ENCODE data around the gene RPS24. TPM values are rescaled to one million over a fixed set of nuclear protein-coding genes. Genes with fewer than 3 reads are reported as not detected.
"Not testable (repeated sequence)": the region's sequence is repeated elsewhere in the genome, so short reads cannot be mapped to it uniquely, and the experiment has no call there.

RPS24 gene
- total RNA-seq, 2 donors from 2014 or later = 929 to 1,505 TPM

DNA sequence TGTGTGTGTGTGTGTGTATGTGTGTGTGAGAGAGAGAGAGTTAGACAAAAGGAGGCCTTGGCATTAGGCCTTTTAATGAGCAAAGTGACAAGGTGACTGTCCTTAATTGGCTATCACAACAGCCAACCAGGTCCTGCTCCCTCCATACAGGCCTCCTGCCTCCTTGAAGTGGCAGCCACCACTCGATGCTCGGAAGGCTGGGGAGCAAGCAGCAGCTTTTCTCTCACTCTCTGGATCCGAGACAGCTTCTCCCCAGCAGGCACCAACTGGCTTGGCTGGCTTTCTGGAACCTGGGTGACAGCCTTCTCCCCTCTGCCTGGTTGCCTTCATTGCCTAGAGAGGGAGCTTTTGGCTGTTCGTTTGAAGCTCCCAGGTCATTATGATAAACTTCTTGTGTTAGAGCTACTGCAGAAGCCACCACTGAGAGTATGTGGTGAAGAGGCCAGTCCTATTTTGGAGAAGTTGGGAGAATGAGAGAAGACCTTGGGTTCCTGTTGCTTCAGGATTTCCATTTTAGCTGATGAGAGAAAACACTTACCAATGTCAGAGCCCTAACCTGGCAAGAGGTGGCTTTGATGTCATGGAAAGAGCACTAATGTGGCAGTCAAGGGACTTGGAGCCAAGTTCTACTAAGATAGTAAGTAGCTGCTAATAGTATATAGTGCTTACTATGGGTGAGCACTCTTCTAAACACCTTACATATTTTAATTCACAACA is 37.6 kb downstream of the RPS24 start:
- Mint-ChIP-seq H3K4me3 (no peak overlapping the region), H3K27me3 (no peaks in the 10 kb centered on the region), H3K36me3 (peaks cover 6% of the 10 kb centered on the region), H3K27ac (no peak overlapping the region), H3K9me3 (peaks cover 4% of the 10 kb centered on the region), H3K4me1 (ENCODE audit: low read depth in 2 of 2) (peaks cover 3 to 5% of the 10 kb centered on the region in 2 donors)
- ATAC-seq (no peak), DNase-seq (ENCODE audit: low spot score) (no peak)

DNA sequence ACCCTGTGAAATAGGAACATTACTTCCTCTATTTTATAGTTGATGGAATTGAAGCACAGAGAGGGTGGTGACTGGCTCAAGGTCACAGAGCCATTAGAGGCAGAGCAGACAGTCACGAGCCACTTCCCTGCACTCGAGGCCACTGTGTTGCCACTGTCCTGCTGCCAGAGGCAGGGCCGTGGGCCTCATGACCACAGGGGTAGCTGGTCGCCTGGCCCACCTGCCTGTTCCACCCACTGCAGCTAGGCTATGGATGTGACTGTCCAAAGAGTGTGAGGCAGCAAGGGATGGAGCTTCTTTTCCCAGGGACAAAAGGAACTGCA is 38.2 kb downstream of the RPS24 start:
- Mint-ChIP-seq H3K27ac (no peak overlapping the region), H3K27me3 (no peaks in the 10 kb centered on the region), H3K4me1 (ENCODE audit: low read depth in 2 of 2) (peaks cover 2 to 3% of the 10 kb centered on the region in 2 donors), H3K9me3 (peaks cover 4% of the 10 kb centered on the region), H3K4me3 (no peak overlapping the region), H3K36me3 (peaks cover 6% of the 10 kb centered on the region)
- no peak for DNase-seq (ENCODE audit: low spot score)
- ATAC-seq = peak in 1 of 2 donors; percentile 45

DNA sequence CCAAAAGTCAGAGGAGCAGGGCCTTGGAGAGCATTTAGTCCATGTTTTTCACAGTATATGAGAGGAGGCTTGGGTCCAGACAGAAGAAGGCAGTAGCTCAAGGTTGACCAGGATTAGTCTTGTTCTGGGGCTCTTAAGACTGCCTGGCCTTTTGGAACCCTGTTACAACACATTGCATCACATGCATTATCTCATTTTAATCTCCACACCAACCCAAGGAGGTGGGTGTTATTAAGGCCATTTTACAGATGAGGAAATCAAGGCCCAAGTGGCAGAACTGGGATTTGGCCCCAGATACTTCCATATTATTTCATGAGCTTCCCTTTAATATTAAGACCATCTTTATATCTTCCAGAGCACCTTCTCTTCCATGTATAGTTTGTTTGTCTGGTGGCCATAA is 38.8 kb downstream of the RPS24 start:
- Mint-ChIP-seq H3K27me3 (no peaks in the 10 kb centered on the region), H3K36me3 (peaks cover 6% of the 10 kb centered on the region), H3K4me3 (no peak overlapping the region), H3K4me1 (ENCODE audit: low read depth in 2 of 2) (no peaks in the 10 kb centered on the region), H3K9me3 (peaks cover 4% of the 10 kb centered on the region), H3K27ac (no peak overlapping the region)
- DNase-seq (ENCODE audit: low spot score) = no peak
- ATAC-seq = no peak

DNA sequence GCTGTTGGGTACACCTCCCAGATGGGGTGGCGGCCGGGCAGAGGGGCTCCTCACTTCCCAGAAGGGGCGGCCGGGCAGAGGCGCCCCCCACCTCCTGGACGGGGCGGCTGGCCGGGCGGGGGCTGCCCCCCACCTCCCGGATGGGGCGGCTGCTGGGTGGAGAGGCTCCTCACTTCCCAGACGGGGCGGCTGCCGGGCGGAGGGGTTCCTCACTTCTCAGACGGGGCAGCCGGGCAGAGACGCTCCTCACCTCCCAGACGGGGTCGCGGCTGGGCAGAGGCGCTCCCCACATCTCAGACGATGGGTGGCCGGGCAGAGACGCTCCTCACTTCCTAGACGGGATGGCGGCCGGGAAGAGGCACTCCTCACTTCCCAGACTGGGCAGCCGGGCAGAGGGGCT is 42.1 kb downstream of the RPS24 start:
- H3K27ac Mint-ChIP-seq; H3K27me3 Mint-ChIP-seq; H3K36me3 Mint-ChIP-seq; DNase-seq (ENCODE audit: low spot score); H3K4me1 Mint-ChIP-seq (ENCODE audit: low read depth in 2 of 2); ATAC-seq; H3K4me3 Mint-ChIP-seq; H3K9me3 Mint-ChIP-seq: not testable (repeated sequence)

DNA sequence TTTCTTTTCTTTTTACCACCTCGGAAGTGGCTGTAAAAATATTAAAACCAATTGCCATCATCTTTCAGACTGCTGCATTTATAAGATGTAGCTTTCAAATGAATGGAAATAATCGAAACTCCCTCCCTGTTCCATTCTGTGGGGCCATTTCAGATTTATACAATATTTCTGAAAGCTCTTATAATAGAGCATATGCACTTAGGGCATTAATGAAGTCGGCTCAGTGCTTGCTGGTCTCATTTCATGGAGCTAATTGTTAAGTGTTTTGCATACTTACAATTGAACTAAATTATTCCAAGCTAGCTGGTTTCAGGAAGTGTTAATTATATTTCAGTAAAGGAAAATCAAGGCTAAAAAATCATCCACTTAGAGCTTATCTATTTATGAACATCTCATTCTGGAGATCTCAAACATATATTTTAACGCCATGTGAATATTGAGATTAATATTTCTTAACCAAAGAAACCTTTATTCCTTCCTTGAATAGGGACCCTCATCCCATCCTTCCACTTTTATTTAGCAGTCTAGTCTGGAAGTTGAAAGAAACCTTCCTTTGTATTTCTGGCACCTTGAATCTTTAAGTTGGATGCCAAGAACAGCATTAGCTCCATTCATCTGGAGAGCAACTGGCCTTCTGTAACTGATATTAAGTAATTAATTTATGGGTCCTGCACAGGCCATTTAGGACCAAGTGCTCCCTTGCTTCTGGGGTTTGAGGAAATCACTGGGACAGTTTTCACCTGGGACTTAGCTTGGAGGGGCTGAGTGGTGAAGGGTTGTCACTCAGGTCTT is 45.1 kb downstream of the RPS24 start:
- Mint-ChIP-seq H3K4me1 (ENCODE audit: low read depth in 2 of 2) (no peaks in the 10 kb centered on the region), H3K4me3 (no peak overlapping the region), H3K9me3 (peaks cover 4% of the 10 kb centered on the region), H3K36me3 (peaks cover 6% of the 10 kb centered on the region), H3K27ac (no peak overlapping the region), H3K27me3 (no peaks in the 10 kb centered on the region)
- no peak for DNase-seq (ENCODE audit: low spot score)
- ATAC-seq = no peak

DNA sequence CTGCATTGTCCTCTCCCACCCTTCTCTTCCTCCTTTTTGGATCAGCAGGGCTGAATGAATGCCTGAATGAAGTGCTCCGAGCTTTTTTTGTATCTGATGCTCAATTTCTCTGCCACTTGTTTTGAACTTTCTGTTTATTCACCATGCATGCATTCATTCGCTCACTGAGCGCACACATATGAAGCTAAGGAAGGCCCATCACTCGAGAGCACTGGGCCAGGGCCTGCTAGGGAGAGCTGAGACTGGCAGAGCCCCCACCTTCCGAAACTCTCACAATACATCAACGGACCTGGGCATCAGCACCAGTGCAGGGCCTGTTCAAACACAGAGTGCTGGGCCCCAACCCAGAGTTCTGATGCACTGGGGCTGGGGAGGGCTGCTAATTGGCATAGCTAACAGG is 45.7 kb downstream of the RPS24 start:
- Mint-ChIP-seq H3K4me3 (no peak overlapping the region), H3K27me3 (no peaks in the 10 kb centered on the region), H3K27ac (no peak overlapping the region), H3K9me3 (peaks cover under 1% of the 10 kb centered on the region), H3K4me1 (ENCODE audit: low read depth in 2 of 2) (no peaks in the 10 kb centered on the region), H3K36me3 (peaks cover 1% of the 10 kb centered on the region)
- DNase-seq (ENCODE audit: low spot score) (no peak), ATAC-seq (no peak)

DNA sequence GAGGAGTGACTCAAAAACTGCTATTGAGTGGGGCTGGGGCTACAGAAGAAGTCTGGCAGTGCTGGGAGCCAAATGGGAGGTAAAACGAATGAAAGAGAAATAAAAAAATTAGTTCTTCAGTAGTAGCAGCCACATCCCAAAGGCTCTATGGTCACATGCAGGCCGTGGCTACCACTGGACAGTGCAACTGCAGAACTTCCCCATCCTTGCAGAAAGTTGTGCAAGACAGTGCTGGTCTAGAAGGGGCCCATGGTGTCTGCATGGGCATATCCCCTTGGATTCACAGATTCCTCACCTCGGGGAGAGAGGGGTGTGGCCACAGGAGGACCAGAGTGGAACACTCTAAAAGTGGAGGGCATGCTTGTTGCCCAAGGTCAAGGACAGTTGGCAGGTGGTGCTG is 47.6 kb downstream of the RPS24 start:
- ATAC-seq = no peak
- Mint-ChIP-seq H3K4me1 (ENCODE audit: low read depth in 2 of 2) (no peaks in the 10 kb centered on the region), H3K27ac (no peak overlapping the region), H3K9me3 (no peaks in the 10 kb centered on the region), H3K36me3 (no peaks in the 10 kb centered on the region), H3K27me3 (peaks cover 0 to 6% of the 10 kb centered on the region in 2 donors), H3K4me3 (no peak overlapping the region)
- no peak for DNase-seq (ENCODE audit: low spot score)

DNA sequence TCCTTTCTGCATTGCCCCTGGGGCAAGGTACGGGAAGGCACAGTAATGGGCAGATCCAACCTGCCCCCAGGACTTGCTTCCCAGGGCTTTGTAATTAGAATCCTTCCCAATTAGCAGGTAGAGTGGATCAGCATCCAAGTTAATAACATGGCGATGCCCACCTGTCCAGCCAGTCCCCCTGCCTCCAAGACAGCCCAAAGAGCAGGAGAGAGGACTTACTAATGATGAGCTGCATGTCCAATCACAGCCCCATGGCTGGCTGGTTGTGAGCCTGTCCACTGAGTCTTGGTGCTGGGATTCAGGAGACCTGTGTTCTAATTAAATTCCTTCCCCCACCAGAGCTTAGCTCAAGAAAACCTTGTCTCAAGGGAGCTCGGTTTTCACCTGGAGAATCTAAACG is 49.0 kb downstream of the RPS24 start:
- no peak for DNase-seq (ENCODE audit: low spot score)
- no peak for ATAC-seq
- no peak overlapping the region for H3K4me3 Mint-ChIP-seq
- no peaks in the 10 kb centered on the region for H3K9me3 Mint-ChIP-seq
- H3K4me1 Mint-ChIP-seq (ENCODE audit: low read depth in 2 of 2) = no peaks in the 10 kb centered on the region
- H3K27ac Mint-ChIP-seq = no peak overlapping the region
- H3K36me3 Mint-ChIP-seq = no peaks in the 10 kb centered on the region
- H3K27me3 Mint-ChIP-seq = peaks cover 0 to 11% of the 10 kb centered on the region in 2 donors

Other genes with a start within 250 kb of the RPS24 start
- gene DLG5, start 107.1 kb upstream of the RPS24 start, total RNA-seq = 10 to 100 TPM in 1 of 2 donors, 1 to 10 TPM in 1; 8.5 to 12.3 TPM
- gene POLR3A, start 4.3 kb upstream of the RPS24 start, total RNA-seq = 10 to 100 TPM; 33.7 to 45.3 TPM